HG02840 (cell line): ENCODE measurements around the gene VSTM1.
"Not testable (repeated sequence)": the region's sequence is repeated elsewhere in the genome, so short reads cannot be mapped to it uniquely, and the experiment has no call there.

ENCODE experiments used
- ATAC-seq: cut with Tn5 transposase; IDR thresholded peaks from one replicate; pipeline ENCODE4 v1.9.1; 2021; ENCODE audit warnings: mild to moderate bottlenecking, moderate library complexity, moderate number of reproducible peaks; ENCODE audit not compliant: unreplicated experiment, low FRiP score

VSTM1 gene

DNA sequence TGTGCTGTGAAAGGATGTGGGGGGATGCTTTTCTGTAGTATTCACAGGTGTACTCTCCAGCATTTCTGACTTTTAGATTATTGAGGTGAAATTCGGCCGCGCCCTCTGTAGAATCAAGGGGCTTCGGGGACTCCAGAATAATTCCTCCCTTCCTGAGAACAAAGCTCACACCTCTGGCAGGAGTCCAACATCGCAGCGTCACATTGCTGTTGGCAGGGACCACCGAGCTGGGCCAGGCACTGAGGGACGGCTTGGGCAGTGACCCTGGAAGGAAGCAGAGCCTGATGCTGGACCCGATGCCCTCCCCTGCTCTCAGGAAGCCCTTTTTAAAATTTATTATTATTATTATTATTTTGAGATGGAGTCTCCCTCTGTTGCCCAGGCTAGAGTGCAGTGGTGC is 11.2 kb upstream of the VSTM1 start:
- ATAC-seq: no peak

DNA sequence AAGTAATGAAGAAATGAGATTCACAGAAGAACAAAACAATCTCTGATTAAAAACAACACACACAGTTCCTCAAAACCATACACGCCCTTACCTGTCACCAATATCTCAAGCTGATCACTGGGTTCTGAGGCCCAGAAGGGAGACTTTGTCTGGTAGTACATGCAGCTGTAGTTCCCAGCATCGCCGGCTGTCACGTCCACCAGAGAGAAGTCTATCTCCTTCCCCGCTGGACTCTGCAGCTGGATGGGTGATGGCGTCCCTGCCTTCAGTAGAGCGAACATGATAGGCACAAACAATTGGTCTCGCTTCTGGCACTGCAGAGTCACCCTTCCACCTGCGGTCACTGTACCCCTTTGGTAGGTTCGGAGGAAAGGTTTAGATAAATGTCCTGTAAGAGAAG is 10.1 kb upstream of the VSTM1 start:
- ATAC-seq: no peak

DNA sequence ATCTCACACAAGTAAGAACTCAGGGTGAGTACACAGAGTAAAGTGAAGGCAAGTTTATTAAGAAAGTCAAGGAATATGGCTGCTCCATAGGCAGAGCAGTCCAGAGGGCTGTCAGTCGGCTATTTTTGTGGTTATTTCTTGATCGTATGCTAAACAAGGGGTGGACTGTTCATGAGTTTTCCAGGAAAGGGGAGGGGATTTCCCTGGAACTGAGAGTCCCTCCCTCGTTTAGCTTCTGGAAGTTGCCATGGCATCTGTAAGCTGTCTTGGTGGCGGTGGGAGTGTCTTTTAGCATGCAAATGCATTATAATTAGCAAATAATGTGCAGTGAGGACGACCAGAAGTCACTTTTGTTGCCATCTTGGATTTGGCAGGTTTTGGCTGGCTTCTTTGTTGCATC is 5.8 kb upstream of the VSTM1 start:
- no peak for ATAC-seq

DNA sequence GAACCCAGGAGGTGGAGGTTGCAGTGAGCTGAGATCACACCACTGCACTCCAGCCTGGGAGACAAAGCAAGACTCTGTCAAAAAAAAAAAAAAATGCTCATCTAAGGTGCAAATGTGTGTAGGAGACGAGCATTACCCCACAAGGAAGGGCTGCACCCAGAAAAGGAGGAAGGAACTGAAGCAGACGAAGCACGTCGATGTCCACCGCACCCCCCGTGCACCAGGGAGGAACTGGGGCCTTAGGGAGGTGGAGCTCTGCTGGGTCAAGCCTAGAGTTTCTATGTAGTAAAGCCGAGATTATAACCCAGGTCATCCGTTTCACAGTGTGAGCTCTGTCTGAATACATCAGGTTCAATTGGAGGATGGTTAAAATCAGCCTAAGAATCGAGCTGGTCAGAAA is 1.1 kb downstream of the VSTM1 start:
- no peak for ATAC-seq

DNA sequence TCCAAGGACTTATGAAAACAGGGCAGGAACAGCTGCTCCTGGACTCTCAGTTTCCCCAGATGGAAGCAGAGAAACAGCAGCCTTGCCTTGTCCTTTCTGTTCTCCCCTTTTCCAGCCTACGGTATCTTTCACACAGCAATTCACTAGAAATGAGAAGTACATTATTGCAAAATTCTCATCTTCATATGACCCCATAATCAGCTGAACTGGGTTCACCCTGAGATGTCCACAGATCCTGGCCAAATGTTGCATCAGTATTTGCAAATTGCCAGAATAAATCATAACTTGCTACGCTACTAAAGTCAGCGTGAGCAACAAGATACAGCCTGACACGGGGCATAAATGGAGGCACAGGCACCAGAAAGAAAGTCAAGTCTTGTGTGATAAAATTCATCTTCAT is 16.1 kb downstream of the VSTM1 start:
- no peak for ATAC-seq

DNA sequence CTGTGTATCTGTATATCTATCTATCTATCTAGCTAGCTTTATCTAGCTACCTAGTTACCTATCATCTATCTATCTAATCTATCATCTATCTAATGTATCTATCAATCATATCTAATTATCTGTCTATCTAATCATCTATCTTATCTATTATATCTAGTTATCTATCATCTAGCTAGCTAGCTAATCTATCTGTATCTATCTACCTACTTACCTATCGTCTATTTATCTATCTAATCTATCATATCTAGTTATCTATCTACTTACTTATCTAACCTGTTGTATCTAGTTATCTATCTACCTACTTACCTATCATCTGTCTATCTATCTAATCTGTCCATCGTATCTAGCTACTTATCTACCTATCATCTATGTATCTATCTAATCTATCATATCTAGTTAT is 17.9 kb downstream of the VSTM1 start:
- ATAC-seq: no peak

DNA sequence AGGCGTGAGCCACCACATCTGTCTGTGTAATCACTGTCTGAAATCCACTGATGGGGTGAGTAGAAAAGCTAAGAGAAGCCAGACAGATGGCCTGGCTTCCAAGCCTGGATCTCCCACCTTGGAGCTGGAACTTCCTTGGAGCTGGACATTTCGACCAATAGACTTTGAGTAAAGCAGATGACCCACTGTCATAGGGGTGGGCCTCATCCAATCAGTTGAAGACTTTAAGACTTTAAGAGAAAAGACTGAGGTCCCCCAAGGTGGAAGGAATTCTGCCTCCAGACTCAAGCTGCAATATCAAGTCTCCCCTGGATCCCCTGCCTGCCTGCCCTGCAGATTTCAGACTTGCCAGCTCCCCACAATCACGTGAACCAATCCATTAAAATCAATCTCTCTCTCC is 20.7 kb downstream of the VSTM1 start:
- no peak for ATAC-seq

DNA sequence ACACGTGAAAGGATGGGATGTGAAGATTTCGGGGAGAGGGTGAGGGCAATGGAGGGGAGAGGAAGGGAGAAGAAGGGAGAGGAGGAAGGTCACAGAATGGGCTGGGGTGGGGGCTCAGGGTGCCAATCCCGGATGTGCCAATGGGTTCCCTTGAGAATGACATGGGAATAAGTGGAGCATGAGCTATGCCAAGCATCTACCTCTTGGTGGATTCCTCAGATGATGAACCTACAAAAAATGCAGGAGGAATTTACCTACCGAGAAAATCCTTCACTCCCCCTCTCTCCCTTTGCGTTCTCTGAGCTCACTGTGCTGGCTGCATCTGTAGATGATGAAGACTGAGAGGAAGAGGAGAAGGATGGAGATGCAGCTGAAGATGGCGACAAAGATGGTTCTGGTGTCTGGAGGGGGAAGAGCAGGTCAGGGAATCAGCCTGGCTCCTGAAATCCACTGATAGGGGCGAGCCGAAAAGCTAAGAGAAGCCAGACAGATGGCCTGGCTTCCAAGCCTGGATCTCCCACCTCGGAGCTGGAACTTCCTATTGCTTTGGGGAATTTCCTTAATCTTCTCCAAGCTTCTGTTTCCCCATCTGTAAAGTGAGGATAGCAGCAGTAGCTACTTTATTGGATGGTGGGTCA is 21.6 kb downstream of the VSTM1 start:
- ATAC-seq: no peak

DNA sequence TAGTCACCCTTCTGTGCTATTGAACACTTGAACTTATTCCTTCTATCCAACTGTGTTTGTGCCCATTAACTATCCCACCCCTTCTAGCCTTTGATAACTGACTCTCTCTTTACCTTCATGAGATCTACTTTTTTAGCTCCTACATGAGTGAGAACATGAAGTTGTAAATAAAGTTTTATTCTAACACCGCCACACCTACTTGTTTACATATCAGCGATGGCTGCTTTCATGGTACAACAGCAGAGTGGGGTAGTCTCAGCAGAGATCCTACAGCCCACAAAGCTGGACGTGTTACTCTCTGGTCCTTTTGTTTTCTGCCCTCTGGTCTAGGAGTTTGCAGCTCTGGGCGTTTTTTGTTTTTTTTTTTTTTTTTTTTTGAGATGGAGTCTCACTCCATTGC is 23.7 kb downstream of the VSTM1 start:
- no peak for ATAC-seq

DNA sequence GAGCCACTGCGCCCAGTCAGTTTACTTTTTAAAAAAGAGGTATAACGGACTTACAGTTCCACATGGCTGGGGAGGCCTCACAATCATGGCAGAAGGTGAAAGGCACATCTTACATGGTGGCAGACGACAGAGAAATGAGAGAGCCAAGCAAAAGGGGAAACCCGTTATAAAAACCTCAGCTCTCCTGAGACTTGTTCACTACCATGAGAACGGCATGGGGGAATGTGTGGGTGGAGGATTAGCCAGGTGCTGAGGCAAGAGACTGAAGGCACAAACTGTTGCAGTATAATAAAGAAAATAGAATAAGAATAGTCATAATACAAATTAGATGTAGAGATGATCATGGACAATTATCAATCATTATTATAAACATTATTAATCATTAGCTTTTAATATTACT is 27.2 kb downstream of the VSTM1 start:
- ATAC-seq: not testable (repeated sequence)

DNA sequence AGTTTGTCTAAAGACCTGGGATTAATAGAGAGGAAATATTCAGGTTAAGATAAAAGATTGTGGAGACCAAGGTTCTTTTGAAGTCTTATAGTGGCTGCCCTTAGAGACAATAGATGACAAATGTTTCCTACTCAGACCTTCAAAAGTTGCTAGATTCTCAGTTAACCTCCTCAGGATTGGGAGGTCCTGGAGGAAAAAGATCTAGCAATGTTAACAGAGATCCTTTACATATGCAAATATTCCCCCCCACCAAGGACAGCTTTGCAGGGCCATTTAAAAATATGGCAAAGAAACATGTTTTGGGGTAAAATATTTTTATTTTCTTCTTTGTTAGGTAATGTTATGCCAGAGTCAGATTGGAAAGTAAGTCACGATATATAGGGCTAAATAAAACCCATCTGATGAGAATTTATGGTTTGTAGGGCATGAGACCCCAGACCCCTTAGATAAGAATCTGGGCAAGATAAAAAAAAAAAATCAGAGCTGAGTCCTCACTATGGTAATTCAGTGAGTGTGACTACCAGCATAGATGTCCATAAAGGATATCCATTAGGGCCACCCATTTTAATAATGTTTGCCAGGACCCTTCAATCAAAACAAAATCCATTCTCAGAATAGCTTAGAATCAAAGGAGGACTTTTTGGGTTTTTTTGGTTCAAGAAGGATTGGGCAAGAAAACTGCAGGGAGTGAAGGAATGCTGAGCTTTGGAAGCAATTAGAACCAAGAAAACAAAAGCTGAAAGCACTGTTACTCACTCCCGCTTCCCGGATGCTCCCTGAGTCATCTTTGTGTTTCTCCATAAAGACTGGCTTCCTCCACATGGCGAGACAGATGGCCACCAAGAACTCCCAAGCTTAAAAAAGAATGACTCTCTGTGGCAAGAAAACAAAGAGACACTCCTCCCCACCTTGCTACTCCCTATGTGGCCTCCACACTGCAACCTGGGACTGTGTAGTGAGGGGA is 28.2 kb downstream of the VSTM1 start:
- ATAC-seq: no peak

DNA sequence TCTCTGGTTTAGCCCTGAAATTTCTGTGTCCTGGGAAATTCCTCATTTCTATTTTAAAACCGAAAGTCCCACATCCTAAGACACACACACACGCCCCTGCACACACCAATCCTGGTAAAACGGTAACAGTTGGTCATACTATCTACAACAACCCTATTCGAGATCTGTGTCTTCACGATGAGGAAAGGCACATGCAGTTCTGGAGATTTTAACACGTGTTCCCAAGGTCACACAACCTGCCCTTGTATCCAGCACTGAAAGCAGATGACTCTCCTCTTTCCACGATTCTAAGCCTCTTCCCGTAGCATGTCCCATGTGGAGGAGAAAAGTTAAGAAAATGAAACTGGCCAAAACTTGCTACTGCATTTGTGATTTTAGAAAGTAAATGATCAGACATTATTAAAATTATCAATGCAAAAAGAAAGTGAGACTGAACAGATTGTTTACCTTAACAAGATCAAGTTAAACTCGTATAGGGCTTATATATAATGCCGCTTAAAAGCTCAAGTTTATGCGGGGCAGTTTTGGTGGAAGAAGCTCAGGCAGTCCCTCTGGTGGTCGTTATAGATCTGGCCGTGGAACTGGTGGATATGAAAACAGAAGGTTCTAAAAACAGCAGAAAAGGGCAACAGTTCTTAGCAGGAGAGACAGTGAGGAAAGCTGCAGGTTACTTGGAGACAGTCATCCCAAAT is 32.7 kb downstream of the VSTM1 start:
- ATAC-seq: no peak

DNA sequence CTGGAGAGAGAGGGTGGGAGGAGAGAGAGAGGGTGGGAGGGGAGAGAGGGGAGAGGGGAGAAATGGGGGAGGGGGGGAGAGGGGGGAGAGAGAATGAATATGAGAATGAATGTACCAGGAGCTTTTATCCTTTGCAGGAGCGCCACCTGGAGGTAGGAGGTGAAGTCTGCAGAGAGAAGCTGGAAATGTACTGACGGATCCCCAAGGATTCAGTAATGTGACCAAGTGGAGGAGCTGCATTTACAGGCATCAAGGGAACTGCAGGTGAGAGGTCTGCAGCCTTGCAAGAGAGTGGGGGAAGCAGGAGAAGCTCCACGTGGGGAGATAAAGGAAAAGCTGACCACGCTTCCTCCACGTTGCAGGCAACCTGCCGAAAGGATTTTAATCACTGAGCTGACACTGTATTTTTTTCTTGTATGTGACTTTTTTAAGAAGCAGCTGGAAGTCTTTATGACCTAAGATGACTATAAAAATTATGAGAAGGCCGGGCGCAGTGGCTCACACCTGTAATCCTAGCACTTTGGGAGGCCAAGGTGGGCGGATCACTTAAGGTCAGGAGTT is 33.7 kb downstream of the VSTM1 start:
- no peak for ATAC-seq

DNA sequence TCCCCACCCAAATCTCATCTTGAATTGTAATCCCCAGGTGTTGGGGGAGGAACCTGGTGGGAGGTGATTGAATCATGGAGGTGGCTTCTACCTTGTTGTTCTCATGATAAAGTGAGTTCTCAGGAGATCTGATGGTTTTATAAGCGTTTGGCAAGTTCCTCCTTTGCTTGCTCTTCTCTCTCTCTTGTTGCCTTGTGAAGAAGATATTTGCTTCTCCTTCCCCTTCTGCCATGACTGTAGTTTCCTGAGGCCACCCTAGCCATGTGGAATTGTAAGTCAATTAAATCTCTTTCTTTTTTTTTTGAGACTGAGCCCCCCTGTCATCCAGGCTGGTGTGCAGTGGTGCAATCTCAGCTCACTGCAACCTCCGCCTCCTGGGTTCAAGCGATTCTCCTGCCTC is 34.4 kb downstream of the VSTM1 start:
- no peak for ATAC-seq

DNA sequence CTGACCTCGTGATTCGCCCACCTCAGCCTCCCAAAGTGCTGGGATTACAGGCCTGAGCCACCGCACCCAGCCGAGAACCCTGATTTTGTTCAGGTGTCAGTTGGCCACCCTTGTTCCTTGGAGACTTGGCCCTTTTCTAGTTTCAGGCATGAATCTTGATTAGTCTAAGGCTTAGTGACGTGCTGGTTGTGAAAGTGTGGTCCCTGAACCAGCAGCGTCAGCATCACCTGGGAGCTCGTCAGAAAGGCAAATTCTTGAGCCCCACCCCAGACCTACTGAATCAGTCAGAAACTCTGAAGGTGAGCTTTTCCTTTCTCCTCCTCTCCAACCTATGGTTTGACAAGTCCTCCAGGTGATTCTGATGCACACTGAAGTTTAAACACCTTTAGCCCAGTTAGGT is 37.0 kb downstream of the VSTM1 start:
- no peak for ATAC-seq

DNA sequence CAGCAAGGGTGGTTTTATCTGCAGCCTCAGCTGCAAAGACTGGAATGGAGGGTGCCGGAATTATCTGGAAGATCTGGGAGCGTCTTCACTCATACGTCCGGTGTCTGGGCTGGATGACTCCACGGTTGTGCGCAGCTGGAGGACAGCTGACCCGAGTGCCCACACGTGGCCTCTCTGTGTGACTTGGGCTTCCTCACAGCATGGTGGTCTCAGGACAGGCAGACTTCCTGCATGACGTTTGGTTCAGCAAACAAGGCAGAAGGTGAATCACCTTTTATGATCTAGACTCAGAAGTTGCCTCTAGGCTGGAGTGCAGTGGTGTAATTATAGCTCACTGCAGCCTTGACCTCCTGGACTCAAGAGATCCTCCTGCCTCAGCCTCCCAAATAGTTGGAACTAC is 39.0 kb downstream of the VSTM1 start:
- ATAC-seq: no peak

DNA sequence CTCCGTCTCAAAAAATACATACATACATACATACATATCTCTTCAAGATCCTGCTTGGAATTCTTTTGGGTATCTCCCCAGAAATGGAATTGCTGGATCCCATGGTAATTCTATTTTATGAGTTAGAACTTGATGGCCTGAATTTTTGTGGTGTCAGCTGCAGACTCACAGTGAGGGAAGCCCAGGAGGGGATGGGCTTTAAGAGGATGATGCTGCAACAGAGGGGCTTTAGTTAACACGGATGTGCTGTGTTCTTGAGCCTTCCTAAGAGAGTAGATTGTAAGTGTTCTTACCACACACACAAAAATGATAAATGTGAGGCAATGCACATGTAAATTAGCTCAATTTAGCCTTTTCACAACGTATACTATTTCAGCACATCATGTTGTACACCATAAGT is 40.5 kb downstream of the VSTM1 start:
- ATAC-seq: no peak

DNA sequence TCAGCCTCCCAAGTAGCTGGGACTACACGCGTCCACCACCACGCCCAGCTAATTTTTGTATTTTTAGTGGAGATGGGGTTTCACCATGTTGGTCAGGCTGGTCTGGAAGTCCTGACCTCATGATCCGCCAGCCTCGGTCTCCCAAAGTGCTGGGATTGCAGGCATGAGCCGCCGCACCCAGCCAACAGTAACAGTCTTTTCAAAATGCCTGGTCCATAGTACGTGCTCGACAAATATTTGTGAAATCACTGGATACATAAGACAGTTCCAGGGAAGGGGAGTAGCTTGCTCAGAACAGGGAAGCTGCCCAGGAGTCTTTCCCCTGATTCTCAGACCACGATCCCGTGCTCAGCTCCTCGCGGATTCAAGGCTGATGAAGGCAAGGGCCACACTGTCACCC is 41.8 kb downstream of the VSTM1 start:
- ATAC-seq: no peak

DNA sequence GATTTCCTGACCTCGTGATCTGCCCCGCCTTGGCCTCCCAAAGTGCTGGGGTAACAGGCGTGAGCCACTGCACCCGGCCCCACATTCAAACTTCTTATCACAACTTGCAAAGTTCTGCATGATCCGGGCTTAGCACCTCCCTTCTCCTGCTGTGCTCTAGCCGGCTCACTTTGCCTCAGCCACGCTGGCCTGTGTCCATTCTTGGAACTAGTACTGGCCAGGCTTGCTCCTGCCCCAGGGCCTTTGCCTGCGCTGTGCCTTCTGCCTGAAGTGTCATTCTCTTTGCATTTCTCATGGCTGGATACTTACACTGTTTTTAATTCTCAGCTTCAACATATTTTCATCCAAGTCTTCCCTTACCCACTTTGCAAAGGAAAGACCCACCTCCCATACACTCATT is 42.3 kb downstream of the VSTM1 start:
- ATAC-seq: no peak

DNA sequence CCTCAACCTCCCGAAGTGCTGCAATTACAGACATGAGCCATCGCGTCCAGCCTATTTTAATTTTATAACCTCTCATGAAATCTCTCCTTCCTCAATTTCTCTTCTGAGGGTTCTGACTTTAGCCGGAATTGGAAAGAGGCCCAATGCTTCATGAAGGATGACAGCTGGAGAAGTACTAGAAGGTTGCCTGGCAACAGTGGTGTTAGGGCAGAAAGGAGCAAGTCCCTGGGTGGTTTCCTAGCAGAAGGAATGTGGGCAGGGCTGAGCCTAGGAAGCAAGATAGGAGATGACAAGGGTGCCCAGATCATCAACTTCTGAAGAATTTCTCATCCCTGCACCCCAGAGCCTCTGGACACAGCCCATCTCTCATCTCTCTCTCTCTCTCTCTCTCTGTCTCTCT is 46.4 kb downstream of the VSTM1 start:
- ATAC-seq: no peak

DNA sequence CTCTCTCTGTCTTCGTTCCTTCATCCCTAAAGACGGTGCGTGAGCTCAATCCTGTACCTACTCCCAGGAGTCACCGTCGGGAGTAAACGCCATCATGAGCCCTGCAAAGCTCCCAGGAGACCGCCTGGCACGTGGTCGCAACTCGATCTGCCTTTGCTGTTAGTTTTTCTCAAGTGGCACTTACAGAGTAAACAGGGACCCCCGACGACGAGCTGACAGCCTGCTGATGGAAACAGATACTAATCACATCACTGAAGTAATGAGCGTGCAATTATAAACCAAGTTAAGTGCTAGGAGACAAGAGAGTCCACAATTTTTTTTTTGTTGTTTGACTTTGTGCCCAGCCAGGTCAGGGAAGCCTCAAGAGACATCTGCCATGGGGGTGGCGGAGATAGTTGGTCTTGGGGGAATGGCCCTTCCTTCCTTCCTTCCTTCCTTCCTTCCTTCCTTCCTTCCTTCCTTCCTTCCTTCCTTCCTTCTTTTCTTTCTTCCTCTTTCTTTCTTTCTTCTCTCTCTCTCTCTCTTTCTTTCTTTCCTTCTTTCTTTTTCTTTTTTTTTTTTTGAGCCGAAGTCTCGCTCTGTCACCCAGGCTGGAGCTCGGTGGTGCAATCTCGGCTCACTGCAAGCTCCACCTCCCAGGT is 48.7 kb downstream of the VSTM1 start:
- no peak for ATAC-seq
